Osteocyte (in vitro differentiated cells): ENCODE measurements around the gene PLCG1. TPM values are rescaled to one million over a fixed set of nuclear protein-coding genes. Genes with fewer than 3 reads are reported as not detected.

ENCODE experiments used
- DNase-seq: peaks from one replicate; pipeline ENCODE4 v3.0.0; 2021; ENCODE audit warnings: mixed read lengths; ENCODE audit not compliant: unreplicated experiment; ENCODE audit errors: extremely low spot score
- H3K27ac Mint-ChIP-seq: one replicate; pipeline ENCODE4 v1.8.0; 2021; ENCODE audit warnings: mild to moderate bottlenecking, mixed read lengths; ENCODE audit not compliant: unreplicated experiment
- H3K27me3 Mint-ChIP-seq: one replicate; pipeline ENCODE4 v1.8.0; 2021; ENCODE audit warnings: mixed read lengths; ENCODE audit not compliant: unreplicated experiment
- H3K36me3 Mint-ChIP-seq: one replicate; pipeline ENCODE4 v1.8.0; 2021; ENCODE audit warnings: mixed read lengths; ENCODE audit not compliant: unreplicated experiment
- H3K4me1 Mint-ChIP-seq: one replicate; pipeline ENCODE4 v1.8.0; 2021; ENCODE audit warnings: mixed read lengths; ENCODE audit not compliant: unreplicated experiment
- H3K4me3 Mint-ChIP-seq: one replicate; pipeline ENCODE4 v1.8.0; 2021; ENCODE audit warnings: mild to moderate bottlenecking, moderate library complexity, mixed read lengths; ENCODE audit not compliant: unreplicated experiment
- H3K9me3 Mint-ChIP-seq: one replicate; pipeline ENCODE4 v1.8.0; 2021; ENCODE audit warnings: mixed read lengths; ENCODE audit not compliant: unreplicated experiment
- CTCF ChIP-seq: fragments of 200-600 bp; sonication (generic); IDR thresholded peaks from 2 replicates; pipeline ENCODE4 v1.5.0; 2021; ENCODE audit warnings: antibody characterized with exemption, mild to moderate bottlenecking, moderate library complexity
- total RNA-seq: library from RNA; stranded (reverse); gene quantifications from 2 replicates; pipeline ENCODE4 v1.2.1, GENCODE V29; 2021

PLCG1 gene
- total RNA-seq, 1 donor from 2014 or later: 179 TPM

- DNase-seq: no peak
- peak overlapping the region; percentile 72 for H3K27ac Mint-ChIP-seq
- H3K36me3 Mint-ChIP-seq: no peaks in the 10 kb centered on the region
- no peaks in the 10 kb centered on the region for H3K9me3 Mint-ChIP-seq
- peaks cover 42% of the 10 kb centered on the region for H3K4me1 Mint-ChIP-seq
- no peaks in the 10 kb centered on the region for H3K27me3 Mint-ChIP-seq
- H3K4me3 Mint-ChIP-seq: peak overlapping the region; percentile 4
- TF ChIP-seq CTCF: no peak
Measured at GRCh38 chr20:41152108-41152757, 14.9 kb downstream of the PLCG1 start.

- H3K4me3 Mint-ChIP-seq: no peak overlapping the region
- DNase-seq: no peak
- no peak for TF ChIP-seq CTCF
Measured at GRCh38 chr20:41154436-41155176, 17.3 kb downstream of the PLCG1 start.

GRCh38 chr20:41155261-41155660, 17.9 kb downstream of the PLCG1 start:
- TF ChIP-seq CTCF: no peak
- Mint-ChIP-seq H3K4me3 (no peak overlapping the region), H3K4me1 (peaks cover 34% of the 10 kb centered on the region), H3K36me3 (peaks cover 4% of the 10 kb centered on the region), H3K27me3 (no peaks in the 10 kb centered on the region), H3K27ac (peak overlapping the region; percentile 27), H3K9me3 (no peaks in the 10 kb centered on the region)
- no peak for DNase-seq

More at GRCh38 chr20:41154436-41155176, 17.3 kb downstream of the PLCG1 start:
- no peaks in the 10 kb centered on the region for H3K27me3 Mint-ChIP-seq
- H3K4me1 Mint-ChIP-seq: peaks cover 36% of the 10 kb centered on the region
- H3K9me3 Mint-ChIP-seq: no peaks in the 10 kb centered on the region
- peaks cover 2% of the 10 kb centered on the region for H3K36me3 Mint-ChIP-seq
- H3K27ac Mint-ChIP-seq: peak overlapping the region; percentile 40

GRCh38 chr20:41158082-41158625, 20.8 kb downstream of the PLCG1 start:
- peak overlapping the region; percentile 23 for H3K27ac Mint-ChIP-seq
- no peaks in the 10 kb centered on the region for H3K9me3 Mint-ChIP-seq
- peaks cover 24% of the 10 kb centered on the region for H3K36me3 Mint-ChIP-seq
- no peak overlapping the region for H3K4me3 Mint-ChIP-seq
- DNase-seq: no peak
- H3K4me1 Mint-ChIP-seq: peaks cover 19% of the 10 kb centered on the region
- TF ChIP-seq CTCF: no peak
- H3K27me3 Mint-ChIP-seq: no peaks in the 10 kb centered on the region

GRCh38 chr20:41159547-41159946, 22.2 kb downstream of the PLCG1 start:
- H3K9me3 Mint-ChIP-seq: no peaks in the 10 kb centered on the region
- DNase-seq: no peak
- no peak overlapping the region for H3K27ac Mint-ChIP-seq
- peaks cover 37% of the 10 kb centered on the region for H3K36me3 Mint-ChIP-seq
- H3K4me3 Mint-ChIP-seq: no peak overlapping the region
- peaks cover 10% of the 10 kb centered on the region for H3K4me1 Mint-ChIP-seq
- no peaks in the 10 kb centered on the region for H3K27me3 Mint-ChIP-seq
- TF ChIP-seq CTCF: no peak
